Articular chondrocyte of knee joint (primary cell): Measurements from ENCODE around the gene OR5K3. TPM values are rescaled to one million over a fixed set of nuclear protein-coding genes. Genes with fewer than 3 reads are reported as not detected.

Experiments
- total RNA-seq: library from RNA; depleted of rRNA; stranded (reverse); fragments of >200 nt; gene quantifications from 2 replicates; pipeline ENCODE4 v1.2.3, GENCODE V29; 2012

The OR5K3 gene
- not detected in 2 replicates for total RNA-seq

DNA sequence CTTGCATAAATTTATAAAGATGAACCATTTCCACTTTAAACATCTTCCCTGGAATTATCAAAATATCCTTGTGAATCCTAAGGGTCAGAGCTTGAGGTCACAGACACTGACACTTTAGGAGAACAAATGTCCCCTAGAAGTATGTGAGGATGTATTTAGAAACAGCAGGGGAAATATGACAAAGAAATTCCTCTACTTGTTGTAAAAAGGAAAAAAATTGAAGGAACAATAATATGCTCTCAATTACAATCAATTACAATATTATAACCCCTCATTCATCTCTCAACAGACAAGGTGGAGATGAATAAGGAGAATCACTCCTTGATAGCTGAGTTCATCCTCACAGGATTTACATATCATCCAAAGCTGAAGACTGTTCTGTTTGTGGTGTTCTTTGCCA is at the start of gene OR5K3:
TSS of gene OR5K3 (plus strand) at position 301 of the 400 bp plus-strand sequence. CDS start at position 301, 0 bp downstream.

DNA sequence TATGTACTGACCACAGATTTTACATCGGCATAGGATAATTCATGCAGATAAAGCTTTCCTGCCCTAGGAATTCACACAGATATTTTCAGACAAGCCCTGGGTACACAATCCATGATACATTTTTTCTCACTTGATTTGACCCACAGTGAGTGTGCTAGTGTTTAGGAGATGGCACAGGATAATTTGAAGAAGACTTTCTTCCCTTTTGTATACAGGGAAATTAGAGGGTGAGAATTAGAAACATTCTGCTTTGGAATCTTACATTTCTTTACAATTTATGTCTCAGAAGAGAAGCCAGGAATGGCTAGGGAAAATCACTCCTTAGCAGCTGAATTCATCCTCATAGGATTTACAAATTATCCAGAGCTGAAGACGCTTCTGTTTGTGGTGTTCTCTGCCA is 36.9 kb upstream of the OR5K3 start, which contains the start of gene OR5K4:
TSS of gene OR5K4 (plus strand) at position 301 of the 400 bp plus-strand sequence. CDS start at position 301, 0 bp downstream.

Other genes with a start within 250 kb of the OR5K3 start
- not detected in 2 replicates for gene OR5H14, start 243.2 kb upstream of the OR5K3 start, total RNA-seq
- not detected in 2 replicates for gene OR5H15, start 224.0 kb upstream of the OR5K3 start, total RNA-seq
- not detected in 2 replicates for gene OR5H6, start 126.4 kb upstream of the OR5K3 start, total RNA-seq
- gene OR5H2, start 108.2 kb upstream of the OR5K3 start, total RNA-seq = not detected in 2 replicates
- not detected in 2 replicates for gene OR5K4, start 36.8 kb upstream of the OR5K3 start, total RNA-seq
- not detected in 2 replicates for gene OR5K1, start 72.5 kb downstream of the OR5K3 start, total RNA-seq
- not detected in 2 replicates for gene OR5K2, start 107.0 kb downstream of the OR5K3 start, total RNA-seq
- gene CLDND1, start 132.2 kb downstream of the OR5K3 start, total RNA-seq = 70.8 and 84.1 TPM in 2 replicates
- not detected in 2 replicates for gene GPR15, start 141.3 kb downstream of the OR5K3 start, total RNA-seq
- 19.7 TPM in 2 replicates for gene CPOX, start 202.9 kb downstream of the OR5K3 start, total RNA-seq